Endothelial cell (in vitro differentiated cells): ENCODE results near the gene NSMCE3. TPM values are rescaled to one million over a fixed set of nuclear protein-coding genes. Genes with fewer than 3 reads are reported as not detected.

Experiments
- DNase-seq: peaks from one replicate; pipeline ENCODE4 v3.0.0; 2021; ENCODE audit warnings: low spot score
- H3K27ac Mint-ChIP-seq: one replicate; pipeline ENCODE4 v1.8.0; 2021; ENCODE audit warnings: mixed read lengths, inconsistent platforms; ENCODE audit not compliant: unreplicated experiment
- H3K27me3 Mint-ChIP-seq: one replicate; pipeline ENCODE4 v1.8.0; 2021; ENCODE audit warnings: mild to moderate bottlenecking, moderate library complexity, mixed read lengths, inconsistent platforms; ENCODE audit not compliant: unreplicated experiment
- H3K36me3 Mint-ChIP-seq: one replicate; pipeline ENCODE4 v1.8.0; 2021; ENCODE audit warnings: mild to moderate bottlenecking, low read depth, mixed read lengths, inconsistent platforms; ENCODE audit not compliant: unreplicated experiment
- H3K4me1 Mint-ChIP-seq: one replicate; pipeline ENCODE4 v1.8.0; 2021; ENCODE audit warnings: mild to moderate bottlenecking, mixed read lengths, inconsistent platforms; ENCODE audit not compliant: unreplicated experiment
- H3K4me3 Mint-ChIP-seq: one replicate; pipeline ENCODE4 v1.8.0; 2021; ENCODE audit warnings: mild to moderate bottlenecking, mixed read lengths, inconsistent platforms; ENCODE audit not compliant: unreplicated experiment
- H3K9me3 Mint-ChIP-seq: one replicate; pipeline ENCODE4 v1.8.0; 2021; ENCODE audit warnings: mixed read lengths, inconsistent platforms; ENCODE audit not compliant: unreplicated experiment
- CTCF ChIP-seq: fragments of 200-600 bp; sonication (generic); IDR thresholded peaks from one replicate; pipeline ENCODE4 v1.5.0; 2021; ENCODE audit warnings: antibody characterized with exemption; ENCODE audit not compliant: unreplicated experiment
- total RNA-seq: library from RNA; stranded (reverse); fragmentation: NEBNext Ultra II Directional; extraction: Animal tissue kit (Norgen Biotek cat#: 25700); gene quantifications from one replicate; pipeline ENCODE4 v1.2.1, GENCODE V29; 2021; ENCODE audit not compliant: unreplicated experiment

NSMCE3 gene
- total RNA-seq, 1 donor from 2014 or later, result 20.4 TPM

DNA sequence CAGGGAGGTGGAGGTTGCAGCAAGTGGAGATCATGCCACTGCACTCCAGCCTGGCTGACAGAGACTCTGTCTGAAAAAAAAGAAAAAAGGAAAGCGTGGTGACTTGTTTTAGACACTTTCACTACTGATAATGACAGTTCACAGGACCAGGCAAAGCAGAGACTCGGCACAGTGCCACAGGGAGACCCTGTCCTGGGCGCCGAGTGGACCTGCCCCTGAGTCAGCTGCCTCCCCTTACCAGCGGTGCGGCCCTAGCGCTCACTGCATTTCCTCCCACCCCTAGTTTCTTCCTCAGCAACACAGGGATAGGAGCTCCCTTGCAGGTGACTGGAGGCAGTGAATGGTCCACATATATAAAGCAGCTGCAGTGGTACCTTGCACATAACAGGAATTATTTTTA is 38.7 kb upstream of the NSMCE3 start:
- Mint-ChIP-seq H3K27ac (no peak overlapping the region), H3K4me1 (peaks cover 16% of the 10 kb centered on the region), H3K36me3 (no peaks in the 10 kb centered on the region), H3K4me3 (no peak overlapping the region), H3K9me3 (no peaks in the 10 kb centered on the region), H3K27me3 (peaks cover 4% of the 10 kb centered on the region)
- no peak for DNase-seq
- no peak for TF ChIP-seq CTCF

- Mint-ChIP-seq H3K9me3 (no peaks in the 10 kb centered on the region), H3K36me3 (no peaks in the 10 kb centered on the region), H3K4me3 (no peak overlapping the region), H3K27me3 (peaks cover 6% of the 10 kb centered on the region), H3K27ac (no peak overlapping the region), H3K4me1 (peaks cover 16% of the 10 kb centered on the region)
- TF ChIP-seq CTCF, result no peak
- DNase-seq, result no peak
These were observed 35.9 kb upstream of the NSMCE3 start for GRCh38 chr15:29305556-29305955.

DNA sequence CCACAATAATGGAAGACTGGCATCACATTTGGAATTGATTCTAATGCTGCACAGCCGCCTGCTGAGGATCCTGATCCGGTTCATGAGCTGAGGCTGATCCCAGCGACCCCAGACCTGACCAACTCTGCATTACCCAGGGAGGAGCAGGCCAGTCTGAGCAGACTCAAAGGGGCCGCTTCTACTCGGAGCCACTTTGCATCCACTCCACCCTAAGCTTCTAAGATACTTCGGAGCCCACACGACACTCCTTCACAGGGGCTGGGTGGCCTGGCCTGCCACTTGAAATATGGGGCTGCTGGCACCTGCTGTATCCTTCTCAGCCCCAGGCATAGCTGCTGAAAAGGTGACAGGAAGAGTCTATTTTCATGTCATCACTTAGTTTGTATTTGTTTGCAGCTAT is 33.2 kb upstream of the NSMCE3 start:
- DNase-seq, result no peak
- Mint-ChIP-seq H3K4me3 (no peak overlapping the region), H3K36me3 (no peaks in the 10 kb centered on the region), H3K9me3 (no peaks in the 10 kb centered on the region), H3K27ac (no peak overlapping the region), H3K27me3 (peaks cover 3% of the 10 kb centered on the region), H3K4me1 (peaks cover 14% of the 10 kb centered on the region)
- TF ChIP-seq CTCF, result no peak

DNA sequence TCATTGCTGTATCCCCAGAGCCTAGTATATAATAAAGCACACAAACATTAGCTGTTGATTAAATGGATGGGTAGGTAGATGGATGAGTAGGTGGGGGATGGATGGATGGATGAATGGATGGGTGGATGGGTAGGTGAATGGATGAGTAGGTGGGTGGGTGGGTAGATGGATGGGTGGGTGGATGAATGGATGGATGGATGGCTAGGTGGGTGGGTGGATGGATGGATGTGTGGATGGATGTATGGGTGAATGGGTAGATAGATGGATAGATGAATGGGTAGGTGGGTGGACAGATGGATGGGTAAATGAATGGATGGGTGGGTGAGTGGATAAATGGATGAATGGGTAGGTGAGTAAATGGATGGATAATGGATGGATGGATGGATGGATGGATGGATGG is 30.2 kb upstream of the NSMCE3 start:
- Mint-ChIP-seq H3K4me3 (no peak overlapping the region), H3K9me3 (no peaks in the 10 kb centered on the region), H3K4me1 (peaks cover 8% of the 10 kb centered on the region), H3K27ac (no peak overlapping the region), H3K27me3 (peaks cover 2% of the 10 kb centered on the region), H3K36me3 (no peaks in the 10 kb centered on the region)
- no peak for DNase-seq
- no peak for TF ChIP-seq CTCF

- Mint-ChIP-seq H3K27me3 (peaks cover 2% of the 10 kb centered on the region), H3K9me3 (no peaks in the 10 kb centered on the region), H3K4me3 (no peak overlapping the region), H3K27ac (no peak overlapping the region), H3K4me1 (peaks cover 3% of the 10 kb centered on the region), H3K36me3 (no peaks in the 10 kb centered on the region)
- no peak for DNase-seq
- TF ChIP-seq CTCF, result no peak
These were observed 29.7 kb upstream of the NSMCE3 start for GRCh38 chr15:29299331-29299730.
